ENCODE data around the gene ANKRD31. TPM values are rescaled to one million over a fixed set of nuclear protein-coding genes. Genes with fewer than 3 reads are reported as not detected.
"Not testable (repeated sequence)": the region's sequence is repeated elsewhere in the genome, so short reads cannot be mapped to it uniquely, and the experiment has no call there.

The ANKRD31 gene
- total RNA-seq, 1 donor from 2014 or later: 0.13 TPM

DNA sequence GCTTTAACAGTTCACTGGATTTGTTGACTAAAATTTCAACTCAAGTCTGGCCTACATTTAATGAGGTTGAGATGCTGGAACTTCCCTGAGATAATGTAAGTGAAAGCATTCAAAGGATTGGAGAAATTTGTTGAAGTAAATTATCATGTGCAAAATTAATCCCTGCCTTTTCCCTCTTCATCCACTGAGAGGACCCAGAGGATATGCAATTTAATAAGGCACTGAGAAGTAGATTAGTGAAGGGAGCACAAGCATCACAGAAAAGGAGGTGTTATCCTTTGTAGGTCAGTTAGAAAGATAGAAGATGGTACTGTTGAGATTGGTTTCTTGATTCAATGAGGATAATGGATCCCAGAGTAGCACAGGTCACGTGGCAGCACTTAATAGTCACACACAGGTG, 42.6 kb upstream of the ANKRD31 start:
- no peaks in the 10 kb centered on the region for H3K27me3 Mint-ChIP-seq (ENCODE audit: unreplicated experiment)
- DNase-seq (ENCODE audit: extremely low spot score, unreplicated experiment): no peak
- peaks cover 1% of the 10 kb centered on the region for H3K4me1 Mint-ChIP-seq (ENCODE audit: unreplicated experiment)
- H3K36me3 Mint-ChIP-seq (ENCODE audit: unreplicated experiment): no peaks in the 10 kb centered on the region
- TF ChIP-seq CTCF (IDR thresholded peaks at IDR 0.05): no peak
- H3K4me3 Mint-ChIP-seq (ENCODE audit: unreplicated experiment): no peak overlapping the region
- no peak overlapping the region for H3K27ac Mint-ChIP-seq (ENCODE audit: unreplicated experiment)
- H3K9me3 Mint-ChIP-seq (ENCODE audit: unreplicated experiment): no peaks in the 10 kb centered on the region

DNA sequence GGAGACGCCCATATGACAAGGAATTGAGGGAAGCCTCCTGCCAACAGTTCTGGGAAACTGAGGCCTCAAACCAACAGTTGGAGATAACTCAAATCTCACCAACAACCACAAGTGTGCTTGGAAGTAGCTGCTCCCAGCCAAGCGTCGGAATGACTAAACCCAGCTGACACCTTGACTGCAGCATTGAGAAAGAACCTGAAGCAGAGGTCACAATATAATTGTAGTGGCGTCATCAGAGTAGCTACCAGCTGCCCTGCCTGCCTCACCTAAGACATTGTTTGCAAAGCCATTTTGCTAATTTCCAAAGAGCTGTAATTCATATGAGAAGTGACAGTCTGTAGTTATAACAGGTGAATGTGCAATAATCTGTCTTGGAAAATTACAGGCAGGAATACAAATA, 40.8 kb upstream of the ANKRD31 start:
- Mint-ChIP-seq H3K27me3 (ENCODE audit: unreplicated experiment) (no peaks in the 10 kb centered on the region), H3K9me3 (ENCODE audit: unreplicated experiment) (no peaks in the 10 kb centered on the region), H3K27ac (ENCODE audit: unreplicated experiment) (no peak overlapping the region), H3K4me1 (ENCODE audit: unreplicated experiment) (peaks cover 1% of the 10 kb centered on the region), H3K36me3 (ENCODE audit: unreplicated experiment) (no peaks in the 10 kb centered on the region), H3K4me3 (ENCODE audit: unreplicated experiment) (no peak overlapping the region)
- no peak for DNase-seq (ENCODE audit: extremely low spot score, unreplicated experiment)
- TF ChIP-seq CTCF (IDR thresholded peaks at IDR 0.05): no peak

GRCh38 chr5:75275756-75276155, 39.1 kb upstream of the ANKRD31 start:
- Mint-ChIP-seq H3K36me3 (ENCODE audit: unreplicated experiment) (no peaks in the 10 kb centered on the region), H3K27me3 (ENCODE audit: unreplicated experiment) (no peaks in the 10 kb centered on the region), H3K4me1 (ENCODE audit: unreplicated experiment) (peaks cover 1% of the 10 kb centered on the region), H3K9me3 (ENCODE audit: unreplicated experiment) (no peaks in the 10 kb centered on the region), H3K4me3 (ENCODE audit: unreplicated experiment) (no peak overlapping the region), H3K27ac (ENCODE audit: unreplicated experiment) (no peak overlapping the region)
- DNase-seq (ENCODE audit: extremely low spot score, unreplicated experiment): no peak
- no peak for TF ChIP-seq CTCF (IDR thresholded peaks at IDR 0.05)

GRCh38 chr5:75275147-75275546, 38.5 kb upstream of the ANKRD31 start:
- no peak for DNase-seq (ENCODE audit: extremely low spot score, unreplicated experiment)
- Mint-ChIP-seq H3K36me3 (ENCODE audit: unreplicated experiment) (no peaks in the 10 kb centered on the region), H3K9me3 (ENCODE audit: unreplicated experiment) (no peaks in the 10 kb centered on the region), H3K4me1 (ENCODE audit: unreplicated experiment) (peaks cover 1% of the 10 kb centered on the region), H3K4me3 (ENCODE audit: unreplicated experiment) (no peak overlapping the region), H3K27me3 (ENCODE audit: unreplicated experiment) (no peaks in the 10 kb centered on the region), H3K27ac (ENCODE audit: unreplicated experiment) (no peak overlapping the region)
- TF ChIP-seq CTCF (IDR thresholded peaks at IDR 0.05): no peak

- no peak for TF ChIP-seq CTCF (IDR thresholded peaks at IDR 0.05)
- Mint-ChIP-seq H3K4me1 (ENCODE audit: unreplicated experiment) (peaks cover 1% of the 10 kb centered on the region), H3K4me3 (ENCODE audit: unreplicated experiment) (no peak overlapping the region), H3K27ac (ENCODE audit: unreplicated experiment) (no peak overlapping the region), H3K36me3 (ENCODE audit: unreplicated experiment) (no peaks in the 10 kb centered on the region), H3K9me3 (ENCODE audit: unreplicated experiment) (no peaks in the 10 kb centered on the region), H3K27me3 (ENCODE audit: unreplicated experiment) (no peaks in the 10 kb centered on the region)
- DNase-seq (ENCODE audit: extremely low spot score, unreplicated experiment): no peak
Observed at GRCh38 chr5:75274486-75274885, 37.8 kb upstream of the ANKRD31 start.

DNA sequence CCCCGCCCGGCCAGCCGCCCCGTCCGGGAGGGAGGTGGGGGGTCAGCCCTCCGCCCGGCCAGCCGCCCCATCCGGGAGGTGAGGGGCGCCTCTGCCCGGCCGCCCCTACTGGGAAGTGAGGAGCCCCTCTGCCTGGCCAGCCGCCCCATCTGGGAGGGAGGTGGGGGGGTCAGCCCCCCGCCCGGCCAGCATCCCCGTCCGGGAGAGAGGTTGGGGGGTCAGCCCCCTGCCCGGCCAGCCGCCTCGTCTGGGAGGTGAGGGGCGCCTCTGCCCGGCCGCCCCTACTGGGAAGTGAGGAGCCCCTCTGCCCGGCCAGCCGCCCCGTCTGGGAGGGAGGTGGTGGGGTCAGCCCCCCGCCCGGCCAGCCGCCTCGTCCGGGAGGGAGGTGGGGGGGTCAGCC, 33.9 kb upstream of the ANKRD31 start:
- H3K36me3 Mint-ChIP-seq (ENCODE audit: unreplicated experiment); DNase-seq (ENCODE audit: extremely low spot score, unreplicated experiment); H3K9me3 Mint-ChIP-seq (ENCODE audit: unreplicated experiment); H3K4me3 Mint-ChIP-seq (ENCODE audit: unreplicated experiment); H3K4me1 Mint-ChIP-seq (ENCODE audit: unreplicated experiment); H3K27ac Mint-ChIP-seq (ENCODE audit: unreplicated experiment): not testable (repeated sequence)
- H3K27me3 Mint-ChIP-seq (ENCODE audit: unreplicated experiment): peaks cover 18% of the 10 kb centered on the region
